ENCODE measurements around the gene PLCB4. TPM values are rescaled to one million over a fixed set of nuclear protein-coding genes. Genes with fewer than 3 reads are reported as not detected.

The PLCB4 gene
- total and polyA plus RNA-seq, 8 donors = 6.2 to 15.3 (median 9.4) TPM

DNA sequence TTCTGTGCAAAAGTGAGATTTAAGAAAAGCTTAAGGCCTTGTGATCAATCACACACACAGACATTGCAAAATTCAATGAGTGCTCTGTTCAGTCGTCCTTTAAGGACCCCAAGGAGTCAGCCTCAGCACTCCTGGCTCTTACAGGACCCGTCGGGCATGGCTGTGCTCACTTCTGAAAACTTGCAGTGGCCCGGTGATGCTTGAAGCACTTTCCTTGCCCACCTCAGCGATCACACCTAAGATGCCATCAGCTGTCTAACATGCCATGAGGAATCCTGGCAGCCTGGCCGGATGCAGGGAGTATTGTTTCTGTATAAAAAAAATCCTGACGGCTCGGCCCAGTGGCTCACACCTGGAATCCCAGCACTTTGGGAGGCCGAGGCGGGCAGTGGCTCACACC is 344.1 kb downstream of the PLCB4 start:
- Histone ChIP-seq H3K4me3 (no peak overlapping the region), H3K36me3 (peaks cover 0 to 3% of the 10 kb centered on the region in 2 donors), H3K9me3 (no peaks in the 10 kb centered on the region), H3K27me3 (no peaks in the 10 kb centered on the region), H3K4me1 (peaks cover 3 to 4% of the 10 kb centered on the region in 2 donors), H3K27ac (no peak overlapping the region)
- TF ChIP-seq, protein P1, sequence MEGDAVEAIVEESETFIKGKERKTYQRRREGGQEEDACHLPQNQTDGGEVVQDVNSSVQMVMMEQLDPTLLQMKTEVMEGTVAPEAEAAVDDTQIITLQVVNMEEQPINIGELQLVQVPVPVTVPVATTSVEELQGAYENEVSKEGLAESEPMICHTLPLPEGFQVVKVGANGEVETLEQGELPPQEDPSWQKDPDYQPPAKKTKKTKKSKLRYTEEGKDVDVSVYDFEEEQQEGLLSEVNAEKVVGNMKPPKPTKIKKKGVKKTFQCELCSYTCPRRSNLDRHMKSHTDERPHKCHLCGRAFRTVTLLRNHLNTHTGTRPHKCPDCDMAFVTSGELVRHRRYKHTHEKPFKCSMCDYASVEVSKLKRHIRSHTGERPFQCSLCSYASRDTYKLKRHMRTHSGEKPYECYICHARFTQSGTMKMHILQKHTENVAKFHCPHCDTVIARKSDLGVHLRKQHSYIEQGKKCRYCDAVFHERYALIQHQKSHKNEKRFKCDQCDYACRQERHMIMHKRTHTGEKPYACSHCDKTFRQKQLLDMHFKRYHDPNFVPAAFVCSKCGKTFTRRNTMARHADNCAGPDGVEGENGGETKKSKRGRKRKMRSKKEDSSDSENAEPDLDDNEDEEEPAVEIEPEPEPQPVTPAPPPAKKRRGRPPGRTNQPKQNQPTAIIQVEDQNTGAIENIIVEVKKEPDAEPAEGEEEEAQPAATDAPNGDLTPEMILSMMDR (IDR thresholded peaks at IDR 0.05) = no peak
- no peak for ATAC-seq
- no peak for DNase-seq
- intact Hi-C loops (cut with DNase I) = no loop called here

DNA sequence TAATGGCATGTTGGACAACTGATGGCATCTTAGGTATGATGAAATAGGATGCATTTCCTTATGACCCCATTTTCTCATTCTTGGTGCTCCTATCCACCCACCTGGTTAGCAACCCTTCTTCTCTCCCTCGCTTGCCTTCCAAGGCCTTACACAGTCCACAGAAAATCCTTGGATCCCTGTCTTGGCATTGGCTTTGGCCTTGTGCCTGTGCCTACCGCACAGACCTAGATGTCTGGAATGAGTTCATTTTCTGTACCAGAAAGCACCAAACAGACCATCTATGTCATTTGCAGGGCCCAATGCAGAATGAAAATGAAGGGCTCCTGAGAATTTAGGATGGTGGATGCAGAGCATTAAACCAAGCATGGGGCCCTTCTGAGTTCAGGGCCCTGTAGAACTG is 346.5 kb downstream of the PLCB4 start:
- Histone ChIP-seq H3K36me3 (peaks cover 0 to 3% of the 10 kb centered on the region in 2 donors), H3K4me3 (no peak overlapping the region), H3K27ac (no peak overlapping the region), H3K4me1 (no peaks in the 10 kb centered on the region), H3K27me3 (no peaks in the 10 kb centered on the region), H3K9me3 (no peaks in the 10 kb centered on the region)
- intact Hi-C loops (cut with DNase I) = no loop called here
- ATAC-seq = no peak
- DNase-seq = no peak
- TF ChIP-seq, protein P1 (IDR thresholded peaks at IDR 0.05) = no peak

DNA sequence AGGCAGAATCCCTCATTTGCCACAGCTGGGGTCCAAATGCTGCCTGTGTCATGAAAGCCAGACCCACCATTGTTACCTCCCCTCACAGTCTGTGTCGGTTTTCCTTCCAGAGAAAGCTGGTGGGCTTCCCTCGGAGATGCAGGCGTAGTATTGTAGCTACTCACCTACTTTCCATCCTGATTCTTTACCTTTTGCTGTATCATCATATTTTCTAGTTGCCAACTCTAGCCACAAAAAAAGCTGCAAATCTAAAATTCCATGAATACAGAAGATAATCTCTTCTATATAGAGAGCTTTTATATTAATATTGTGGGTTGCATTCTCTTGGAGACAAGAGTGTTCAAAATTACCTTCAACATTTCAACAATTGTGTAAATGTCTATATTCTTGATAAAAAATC is 347.5 kb downstream of the PLCB4 start:
- Histone ChIP-seq H3K4me3 (no peak overlapping the region), H3K27ac (no peak overlapping the region), H3K4me1 (no peaks in the 10 kb centered on the region), H3K9me3 (no peaks in the 10 kb centered on the region), H3K36me3 (no peaks in the 10 kb centered on the region), H3K27me3 (no peaks in the 10 kb centered on the region)
- no peak for DNase-seq
- no peak for ATAC-seq
- TF ChIP-seq, protein P1 (IDR thresholded peaks at IDR 0.05) = no peak
- intact Hi-C loops (cut with DNase I) = no loop called here

DNA sequence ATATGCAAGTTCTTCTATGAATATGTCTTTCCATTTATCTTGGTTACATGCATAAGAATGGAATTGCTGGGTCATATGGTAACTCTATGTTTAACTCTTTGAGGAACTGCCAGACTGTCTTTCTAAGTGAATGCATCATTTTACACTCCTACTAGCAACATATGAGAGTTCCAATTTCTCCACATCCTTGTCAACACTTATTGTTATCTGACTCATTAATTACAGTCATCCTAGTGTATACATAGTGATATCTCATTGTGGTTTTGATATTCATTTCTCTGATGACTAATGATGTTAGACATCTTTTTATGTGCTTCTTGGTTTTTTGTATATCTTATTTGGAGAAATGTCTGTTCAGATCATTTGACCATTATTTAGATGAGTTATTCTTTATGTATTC is 348.8 kb downstream of the PLCB4 start:
- Histone ChIP-seq H3K27ac (no peak overlapping the region), H3K4me3 (no peak overlapping the region), H3K36me3 (no peaks in the 10 kb centered on the region), H3K27me3 (no peaks in the 10 kb centered on the region), H3K4me1 (no peaks in the 10 kb centered on the region), H3K9me3 (no peaks in the 10 kb centered on the region)
- ATAC-seq (no peak), DNase-seq (no peak)
- intact Hi-C loops (cut with DNase I) = no loop called here
- TF ChIP-seq, protein P1 (IDR thresholded peaks at IDR 0.05) = no peak

DNA sequence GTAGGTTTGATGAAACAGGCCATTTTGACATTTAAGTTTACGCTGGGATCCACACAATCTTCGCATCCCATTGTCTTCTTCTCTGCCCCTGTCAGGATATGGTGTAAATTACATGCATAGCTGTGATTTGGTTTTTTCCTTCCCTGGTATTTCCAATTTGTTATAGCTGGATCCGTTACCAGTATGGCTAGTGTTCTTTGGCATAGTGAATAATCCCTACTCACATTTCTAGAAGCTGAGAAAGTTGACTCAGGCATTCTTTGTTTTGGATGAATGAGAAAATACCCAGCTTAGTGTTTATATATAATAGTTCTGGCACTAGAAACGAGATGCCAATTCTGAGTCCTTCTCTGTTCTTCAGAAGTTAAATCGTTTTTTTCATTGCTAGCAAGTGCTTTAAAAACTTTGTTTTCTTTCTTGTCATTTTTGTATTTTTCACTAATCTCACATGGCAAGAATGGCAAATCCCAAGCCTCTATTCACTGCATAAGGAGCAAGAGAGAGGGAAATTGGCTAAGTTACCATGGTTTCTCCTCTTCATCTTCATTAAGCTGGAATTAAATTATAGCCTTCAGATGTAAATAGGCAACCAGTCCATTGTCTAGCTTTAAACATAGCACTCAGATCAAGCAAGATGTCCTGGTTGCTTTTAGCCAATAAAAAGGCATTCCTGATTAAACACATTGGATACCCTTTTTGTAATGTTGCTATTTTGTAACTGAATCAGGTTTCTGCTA is 353.6 kb downstream of the PLCB4 start:
- no peak for ATAC-seq
- TF ChIP-seq, protein P1 (IDR thresholded peaks at IDR 0.05) = no peak
- no peak for DNase-seq
- intact Hi-C loops (cut with DNase I) = no loop called here
- no peaks in the 10 kb centered on the region for H3K36me3 ChIP-seq
- H3K27me3 ChIP-seq = no peaks in the 10 kb centered on the region
- H3K4me1 ChIP-seq = no peaks in the 10 kb centered on the region
- no peak overlapping the region for H3K27ac ChIP-seq
- no peaks in the 10 kb centered on the region for H3K9me3 ChIP-seq
- H3K4me3 ChIP-seq = no peak overlapping the region
